Posterior vena cava (tissue), 2 donors: ENCODE measurements around the gene ZNF446. TPM values are rescaled to one million over a fixed set of nuclear protein-coding genes. Genes with fewer than 3 reads are reported as not detected.
A peak's percentile ranks its signal among the peaks of the same experiment; 100 is the strongest.
"Not testable (repeated sequence)": the region's sequence is repeated elsewhere in the genome, so short reads cannot be mapped to it uniquely, and the experiment has no call there.

Source experiments
- DNase-seq: peaks from one replicate; pipeline ENCODE4 v3.0.0-alpha.2; 2020; ENCODE audit warnings: low spot score
- intact Hi-C, 2 donors: fragments of 100-400 bp; cut with DNase I; formaldehyde crosslinking; loops; one replicate each; pipeline versions ENCODE4 v1.14.1 to v1.14.2; 2022 to 2023
- long read RNA-seq, 2 donors: library from polyadenylated mRNA; unstranded; transcript quantifications; one replicate each; pipeline ENCODE4 v2.0.0, GENCODE V29; 2020 to 2021
- total RNA-seq, 2 donors: library from RNA; stranded (reverse); fragmentation: NEBNext Ultra II Directional; extraction: Animal tissue kit (Norgen Biotek cat#: 25700); gene quantifications; one replicate each; pipeline ENCODE4 v1.2.1, GENCODE V29; 2021
- donor health status: DM: yes; HTN: yes; CAD: no.
- donor health status: DM: yes; HTN: yes; CAD: no.

The ZNF446 gene
- 1 to 10 TPM; 4.8 to 6.0 TPM for total RNA-seq
- long read RNA-seq, donor 1, partial matches to known transcripts, result 3 of 4 reads
- long read RNA-seq, donor 1, other reads (novel, unspliced or antisense), result 1 of 4 reads
- long read RNA-seq, donor 2, partial matches to known transcripts, result 5 of 31 reads
- long read RNA-seq, donor 2, other reads (novel, unspliced or antisense), result 20 of 31 reads

DNA sequence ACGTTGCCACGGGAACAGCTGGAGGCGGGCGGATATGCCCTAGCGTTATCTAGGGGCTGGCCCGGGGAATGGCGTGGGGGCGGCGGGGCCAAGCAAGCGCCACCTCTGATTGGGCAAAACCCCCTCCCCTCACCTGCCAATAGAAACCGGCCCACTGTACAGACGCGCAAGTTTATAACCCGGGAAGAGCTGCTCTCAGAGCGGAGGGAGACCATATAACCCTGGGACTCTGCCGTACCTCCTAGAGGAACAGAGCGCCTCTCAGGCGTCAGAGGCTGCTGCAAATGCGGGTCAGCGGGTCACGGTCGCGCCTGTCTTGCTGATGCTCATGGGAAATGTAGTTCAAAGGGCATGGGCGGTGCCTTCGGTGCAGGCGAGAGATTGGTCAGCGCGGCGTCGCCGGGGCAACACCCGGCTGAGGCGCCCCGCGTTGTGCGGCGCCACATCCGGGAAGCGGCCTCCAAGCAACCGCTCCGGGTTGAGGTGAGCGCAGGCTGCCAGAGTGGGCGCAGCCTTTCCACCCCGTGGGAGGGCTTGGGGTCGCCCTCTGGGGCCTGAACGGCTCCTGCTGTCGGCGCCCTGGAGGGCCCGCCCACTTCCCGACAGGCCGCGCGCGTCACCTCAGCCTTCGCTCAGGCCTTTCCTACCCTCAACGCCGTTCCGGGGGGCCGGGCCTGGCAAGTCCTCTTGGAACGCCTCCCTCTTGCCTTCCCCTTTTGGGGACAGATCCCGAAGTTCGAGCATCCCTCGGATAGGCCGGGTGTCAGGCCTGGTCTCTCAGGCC is at the start of gene ZNF446:
TSS of gene ZNF446 (plus strand) at position 639 of the 784 bp plus-strand sequence. CDS start 867 bp downstream, outside the sequence.
- intact Hi-C loops, result no loop called here
- DNase-seq, result peak; percentile 99

GRCh38 chr19:58428617-58429016 is 47.5 kb upstream of the ZNF446 start:
- DNase-seq, result no peak
- intact Hi-C loops, result no loop called here

- DNase-seq, result no peak
- intact Hi-C loops, result no loop called here
Observed at GRCh38 chr19:58429745-58430144, 46.4 kb upstream of the ZNF446 start.

DNA sequence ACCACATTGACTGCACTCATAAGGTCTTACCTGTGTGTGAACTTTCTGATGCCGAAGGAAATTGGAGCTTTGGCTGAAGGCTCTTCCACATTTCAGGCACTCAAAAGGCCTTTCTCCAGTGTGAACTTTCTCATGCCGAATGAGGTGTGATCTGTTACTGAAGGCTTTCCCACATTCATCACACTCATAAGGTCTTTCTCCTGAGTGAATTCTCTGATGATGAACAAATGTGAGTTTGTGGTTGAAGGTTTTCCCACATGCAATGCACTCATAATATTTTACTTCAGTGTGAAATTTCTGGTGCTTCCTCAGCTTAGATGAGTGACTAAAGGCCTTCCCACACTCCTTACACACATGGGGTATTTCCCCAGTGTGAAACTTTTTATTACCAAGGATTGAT is 41.9 kb upstream of the ZNF446 start:
- DNase-seq, result no peak
- intact Hi-C loops, result no loop called here

GRCh38 chr19:58439576-58440554 is 36.3 kb upstream of the ZNF446 start, which contains the start of gene ZNF132:
Gene ZNF132 (minus strand): TSS chr19:58440153. CDS start chr19:58439821, 332 bp downstream.
- peak; percentile 99 for DNase-seq
- intact Hi-C loops, result no loop called here

DNA sequence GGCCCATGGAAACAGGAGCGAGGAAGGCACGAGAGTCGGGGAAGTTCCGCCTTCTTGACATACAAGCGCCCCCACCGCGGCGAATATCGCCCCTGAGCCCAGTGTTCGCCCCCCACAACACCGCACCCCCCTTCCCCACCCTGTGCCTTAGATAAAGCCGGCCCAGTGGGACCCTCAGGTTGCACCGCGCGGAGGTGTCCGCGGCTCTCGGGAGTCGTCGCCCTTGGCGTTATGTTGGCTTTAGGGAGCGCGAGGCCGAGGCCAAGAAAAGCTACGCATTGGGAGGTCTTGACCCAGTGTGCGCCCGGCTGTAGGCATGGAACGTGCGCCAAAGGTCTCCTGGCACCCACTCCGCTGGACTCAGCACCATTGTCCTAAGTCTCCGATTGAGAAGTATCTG is 35.6 kb upstream of the ZNF446 start:
- no peak for DNase-seq
- intact Hi-C loops, result no loop called here

DNA sequence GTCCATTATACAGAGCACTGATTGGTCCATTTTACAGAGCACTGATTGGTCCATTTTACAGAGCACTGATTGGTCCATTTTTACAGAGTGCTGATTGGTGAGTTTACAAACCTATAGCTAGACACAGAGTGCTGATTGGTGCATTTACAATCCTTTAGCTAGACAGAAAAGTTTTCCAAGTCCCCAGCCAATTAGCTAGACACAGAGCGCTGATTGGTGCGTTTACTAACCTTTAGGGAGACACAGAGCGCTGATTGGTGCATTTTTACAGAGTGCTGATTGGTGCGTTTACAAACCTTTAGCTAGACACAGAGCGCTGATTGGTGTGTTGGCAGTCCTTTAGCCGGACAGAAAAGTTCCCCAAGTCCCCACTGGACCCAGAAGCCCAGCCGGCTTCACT is 33.2 kb upstream of the ZNF446 start:
- DNase-seq, intact Hi-C loops: not testable (repeated sequence)

DNA sequence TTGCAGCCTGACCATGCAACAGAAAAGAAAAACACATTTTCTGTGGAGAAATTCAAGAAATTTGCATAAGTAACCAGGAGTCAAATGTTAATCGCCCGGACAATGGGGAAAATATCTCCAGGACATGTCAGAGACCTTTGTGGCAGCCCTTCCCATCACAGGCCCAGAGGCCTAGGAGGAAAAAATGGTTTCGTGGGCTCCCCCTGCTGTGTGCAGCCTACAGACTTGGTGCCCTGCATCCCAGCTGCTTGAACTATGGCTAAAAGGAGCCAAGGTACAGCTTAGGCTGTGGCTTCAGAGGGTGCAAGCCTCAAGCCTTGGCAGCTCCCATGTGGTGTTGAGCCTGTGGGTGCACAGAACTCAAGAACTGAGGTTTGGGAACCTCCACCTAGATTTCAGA is 27.3 kb upstream of the ZNF446 start:
- DNase-seq, intact Hi-C loops: not testable (repeated sequence)

DNA sequence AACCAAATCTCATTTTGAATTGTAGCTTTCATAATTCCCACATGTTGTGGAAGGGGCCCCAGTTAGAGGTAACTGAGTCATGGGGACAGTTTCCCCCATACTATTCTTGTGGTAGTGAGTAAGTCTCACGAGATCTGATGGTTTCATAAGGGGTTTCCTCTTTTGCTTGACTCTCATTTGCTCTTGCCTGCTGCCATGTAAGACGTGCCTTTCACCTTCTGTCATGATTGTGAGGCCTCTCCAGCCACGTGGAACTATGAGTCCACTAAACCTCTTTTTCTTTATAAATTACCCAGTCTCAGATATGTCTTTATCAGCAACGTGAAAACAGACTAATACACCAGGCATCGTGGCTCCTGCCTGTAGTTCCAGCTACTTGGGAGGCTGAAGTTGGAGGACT is 26.2 kb upstream of the ZNF446 start:
- intact Hi-C loops, DNase-seq: not testable (repeated sequence)

- intact Hi-C loops, result no loop called here
- DNase-seq, result no peak
Observed at GRCh38 chr19:58450856-58451357, 25.2 kb upstream of the ZNF446 start.

DNA sequence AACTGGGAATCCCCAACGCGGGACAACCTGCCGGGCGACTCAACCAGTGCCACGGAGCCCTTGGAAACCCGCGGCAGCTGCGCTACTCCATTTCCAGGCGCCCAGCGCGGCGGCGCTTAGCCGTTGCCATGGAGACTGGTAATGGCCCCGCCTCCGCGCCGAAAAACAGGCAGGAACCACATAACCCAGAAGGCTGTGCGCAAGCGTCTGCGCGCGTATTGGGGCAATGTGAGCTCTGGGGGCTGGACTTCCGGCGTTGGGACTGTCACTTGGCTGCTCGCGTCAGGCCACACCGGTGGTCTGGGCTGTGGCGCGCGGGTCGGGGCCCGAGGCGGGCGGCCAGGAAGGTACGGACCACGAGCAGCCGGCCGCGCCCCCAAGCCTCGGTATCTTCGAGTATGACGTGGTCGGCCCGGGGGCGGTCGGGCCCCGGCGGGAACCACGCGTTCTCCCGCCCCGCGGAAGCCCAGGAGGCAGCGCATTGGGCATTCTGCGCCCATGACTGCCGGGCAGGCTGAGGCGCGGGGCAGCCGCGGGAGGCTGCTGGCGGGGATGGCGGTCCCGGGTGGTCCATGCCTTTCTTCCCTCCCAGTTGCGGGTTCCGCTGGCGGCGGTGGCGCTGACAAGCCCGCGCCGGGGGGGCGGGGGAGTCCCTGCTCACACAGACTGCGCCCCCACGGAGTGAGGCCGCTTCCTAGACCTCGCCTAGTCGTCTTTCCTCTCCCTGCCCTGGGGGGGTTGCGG is 24.6 kb upstream of the ZNF446 start, which contains the start of gene ZNF324B:
TSS of gene ZNF324B (plus strand) at position 265 of the 744 bp plus-strand sequence. CDS start 2,080 bp downstream, outside the sequence.
- DNase-seq, result peak; percentile 99
- intact Hi-C loops, result no loop called here

DNA sequence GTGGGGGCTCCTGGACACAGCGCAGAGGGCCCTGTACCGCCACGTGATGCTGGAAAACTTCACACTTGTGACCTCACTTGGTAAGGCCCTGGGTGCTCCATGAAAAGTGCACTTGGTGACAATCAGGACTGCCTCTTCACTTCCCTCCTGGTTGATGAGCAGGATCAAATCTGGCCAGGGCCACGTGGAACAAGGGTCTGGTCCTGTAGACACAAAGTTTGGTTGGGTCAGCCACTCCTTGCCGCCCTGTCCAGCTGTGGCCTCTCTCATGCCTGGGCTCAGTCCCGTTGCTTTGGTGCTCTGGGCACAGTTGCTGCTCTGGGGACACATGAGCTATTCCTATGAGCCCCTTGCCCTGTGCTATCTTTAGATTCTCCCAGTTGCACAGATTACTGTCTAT is 22.4 kb upstream of the ZNF446 start:
- intact Hi-C loops, result no loop called here

GRCh38 chr19:58455306-58455705 is 20.8 kb upstream of the ZNF446 start:
- no peak for DNase-seq
- intact Hi-C loops, result no loop called here

More for the DNA sequence above, 22.4 kb upstream of the ZNF446 start:
- no peak for DNase-seq

DNA sequence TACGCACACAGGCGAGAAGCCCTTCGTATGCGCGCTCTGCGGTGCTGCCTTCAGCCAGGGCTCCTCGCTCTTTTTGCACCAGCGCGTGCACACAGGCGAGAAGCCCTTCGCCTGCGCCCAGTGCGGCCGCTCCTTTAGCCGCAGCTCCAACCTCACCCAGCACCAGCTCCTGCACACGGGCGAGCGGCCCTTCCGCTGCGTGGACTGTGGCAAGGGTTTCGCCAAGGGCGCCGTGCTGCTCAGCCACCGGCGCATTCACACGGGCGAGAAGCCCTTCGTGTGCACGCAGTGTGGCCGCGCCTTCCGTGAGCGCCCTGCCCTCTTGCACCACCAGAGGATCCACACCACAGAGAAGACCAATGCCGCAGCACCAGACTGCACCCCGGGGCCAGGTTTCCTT is 20.0 kb upstream of the ZNF446 start:
- DNase-seq, result no peak
- intact Hi-C loops, result no loop called here

- intact Hi-C loops, result no loop called here
- no peak for DNase-seq
Observed at GRCh38 chr19:58460039-58460438, 16.1 kb upstream of the ZNF446 start.

DNA sequence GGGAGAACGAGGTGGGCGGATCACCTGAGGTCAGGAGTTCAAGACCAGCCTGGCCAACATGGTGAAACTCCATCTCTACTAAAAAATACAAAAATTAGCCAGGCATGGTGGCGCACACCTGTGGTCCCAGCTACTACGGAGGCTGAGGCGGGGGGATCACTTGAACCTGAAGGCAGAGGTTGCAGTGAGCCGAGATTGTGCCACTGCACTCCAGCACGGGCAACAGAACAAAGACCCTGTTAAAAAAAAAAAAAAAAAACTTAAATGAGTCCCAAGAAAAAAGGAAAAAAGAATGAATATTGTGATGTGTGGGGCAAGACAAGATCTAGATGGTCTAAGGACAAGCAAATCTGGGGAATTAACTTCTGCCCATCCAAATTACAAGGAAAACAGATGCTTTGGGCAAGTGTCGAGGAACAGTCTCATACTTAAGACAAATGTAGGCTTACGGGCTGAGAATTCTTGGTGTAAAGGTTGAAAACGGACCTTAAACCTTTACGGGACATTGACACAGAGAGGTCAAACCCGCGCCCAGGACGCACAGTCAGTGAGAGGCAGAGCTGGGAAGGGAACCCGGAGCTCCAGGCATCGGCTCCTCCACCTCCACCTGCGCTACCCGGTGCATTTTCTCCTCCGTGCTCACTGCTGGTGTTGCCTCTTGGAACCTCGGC is 9.9 kb upstream of the ZNF446 start:
- no peak for DNase-seq
- intact Hi-C loops, result no loop called here

DNA sequence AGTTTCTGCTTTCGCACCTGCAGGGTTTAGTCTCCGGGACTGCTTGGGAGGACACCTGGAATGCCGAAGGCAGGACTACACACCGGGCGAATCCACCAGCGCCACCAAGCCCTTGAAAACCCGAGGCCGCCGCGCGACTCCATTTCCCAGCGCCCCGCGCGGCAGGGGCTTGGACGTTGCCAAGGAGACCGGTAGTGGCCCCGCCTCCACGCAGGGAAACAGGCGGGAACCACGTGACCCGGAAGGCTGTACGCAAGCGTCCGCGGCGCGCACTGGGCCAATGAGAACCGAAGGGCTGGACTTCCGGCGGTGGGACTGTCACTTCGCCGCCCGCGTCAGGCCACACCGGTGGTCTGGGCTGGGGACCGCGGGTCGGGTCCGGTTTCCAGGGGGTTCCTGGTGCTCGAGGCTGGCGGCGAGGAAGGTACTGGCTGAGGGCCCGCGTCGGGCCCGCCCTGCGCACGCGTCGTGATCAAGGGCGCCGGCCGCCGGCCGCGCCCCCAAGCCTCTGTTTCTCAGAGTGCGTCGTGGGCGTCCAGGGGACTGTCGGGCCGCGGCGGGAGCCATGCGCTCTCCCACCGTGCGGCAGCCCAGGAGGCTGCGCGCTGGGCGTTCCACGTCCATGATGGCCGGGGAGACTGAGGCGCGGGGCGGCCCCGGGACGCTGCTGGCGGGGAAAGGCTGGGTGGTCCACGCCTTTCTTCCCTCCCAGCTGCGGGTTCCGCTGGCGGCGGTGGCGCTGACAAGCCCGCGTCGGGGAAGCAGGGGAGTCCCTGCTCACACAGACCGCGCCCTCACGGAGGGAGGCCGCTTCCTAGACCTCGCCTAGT is 9.2 kb upstream of the ZNF446 start, which contains the start of gene ZNF324:
TSS of gene ZNF324 (plus strand) at position 321 of the 830 bp plus-strand sequence. CDS start 2,106 bp downstream, outside the sequence.
- peak; percentile 100 for DNase-seq
- intact Hi-C loops, result no loop called here
